ENCODE measurements around the gene NDN.
A peak's percentile ranks its signal among the peaks of the same experiment; 100 is the strongest.
"Not testable (repeated sequence)": the region's sequence is repeated elsewhere in the genome, so short reads cannot be mapped to it uniquely, and the experiment has no call there.

Gene NDN, protein sequence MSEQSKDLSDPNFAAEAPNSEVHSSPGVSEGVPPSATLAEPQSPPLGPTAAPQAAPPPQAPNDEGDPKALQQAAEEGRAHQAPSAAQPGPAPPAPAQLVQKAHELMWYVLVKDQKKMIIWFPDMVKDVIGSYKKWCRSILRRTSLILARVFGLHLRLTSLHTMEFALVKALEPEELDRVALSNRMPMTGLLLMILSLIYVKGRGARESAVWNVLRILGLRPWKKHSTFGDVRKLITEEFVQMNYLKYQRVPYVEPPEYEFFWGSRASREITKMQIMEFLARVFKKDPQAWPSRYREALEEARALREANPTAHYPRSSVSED

GRCh38 chr15:23687143-23687470 is at the start of gene NDN:
Gene NDN (minus strand): TSS chr15:23687305. CDS start chr15:23687217, 88 bp downstream.
- no peak for DNase-seq

- DNase-seq = no peak
Measured at GRCh38 chr15:23736033-23736673, 49.0 kb upstream of the NDN start.

- DNase-seq = no peak
Measured at GRCh38 chr15:23734862-23735261, 47.8 kb upstream of the NDN start.

GRCh38 chr15:23713874-23714656 is 27.0 kb upstream of the NDN start:
- DNase-seq = not testable (repeated sequence)

DNA sequence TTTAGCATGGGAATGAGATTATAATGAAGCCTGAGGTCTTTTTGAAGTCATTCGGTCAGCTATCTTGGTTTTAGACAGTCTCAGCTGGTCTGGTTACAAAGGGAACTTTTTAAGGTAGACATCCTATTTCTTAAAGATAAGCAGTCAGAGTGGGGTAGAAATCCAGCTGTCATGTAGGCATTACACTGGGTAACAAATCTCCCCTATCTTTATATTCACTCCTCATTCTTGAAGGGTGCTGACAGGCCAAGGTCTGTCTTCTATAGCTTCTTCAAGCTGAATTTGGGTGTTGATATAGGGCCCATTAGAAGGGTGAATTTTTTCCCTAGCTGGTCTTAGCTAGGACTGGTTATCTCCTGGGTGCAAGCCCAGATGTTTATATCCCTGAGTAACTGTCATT is 21.2 kb upstream of the NDN start:
- no peak for DNase-seq

DNA sequence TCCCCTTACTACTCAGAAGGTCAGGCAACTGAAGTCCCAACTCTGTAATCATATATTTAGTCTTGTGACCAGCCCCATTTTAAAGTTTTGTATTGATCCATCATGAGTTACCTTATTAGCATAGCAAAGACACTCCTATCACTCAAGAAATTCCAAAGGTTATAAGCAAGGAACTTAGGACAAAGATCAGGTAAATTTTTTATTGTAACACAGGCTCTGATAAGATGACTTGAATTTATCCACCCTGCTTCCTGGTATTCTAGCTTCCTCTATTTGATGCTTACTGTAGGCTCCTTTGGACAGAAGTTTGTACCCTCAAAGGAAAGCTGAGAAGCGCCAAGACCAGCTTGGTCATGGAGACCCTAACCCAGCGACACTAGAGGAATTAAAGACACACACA is 8.2 kb upstream of the NDN start:
- no peak for DNase-seq

DNA sequence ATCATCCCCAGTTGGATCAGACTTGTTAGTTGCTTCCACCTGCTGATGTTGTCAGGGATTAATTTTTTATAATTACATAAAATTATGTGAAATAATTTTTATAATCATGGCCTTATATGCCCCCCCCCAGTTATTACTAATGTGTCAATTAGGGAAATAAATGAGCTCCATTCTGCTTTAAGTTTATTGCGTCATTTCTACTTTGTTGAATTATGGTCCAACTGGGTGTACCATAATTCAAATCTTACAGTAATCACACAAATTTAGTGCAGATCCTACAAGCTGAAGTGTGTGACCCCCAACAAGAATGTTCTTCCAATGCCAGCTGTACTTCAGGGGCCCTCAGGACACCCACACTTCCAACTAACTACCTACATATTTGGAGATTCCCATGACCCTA is 7.5 kb upstream of the NDN start:
- DNase-seq = no peak

DNA sequence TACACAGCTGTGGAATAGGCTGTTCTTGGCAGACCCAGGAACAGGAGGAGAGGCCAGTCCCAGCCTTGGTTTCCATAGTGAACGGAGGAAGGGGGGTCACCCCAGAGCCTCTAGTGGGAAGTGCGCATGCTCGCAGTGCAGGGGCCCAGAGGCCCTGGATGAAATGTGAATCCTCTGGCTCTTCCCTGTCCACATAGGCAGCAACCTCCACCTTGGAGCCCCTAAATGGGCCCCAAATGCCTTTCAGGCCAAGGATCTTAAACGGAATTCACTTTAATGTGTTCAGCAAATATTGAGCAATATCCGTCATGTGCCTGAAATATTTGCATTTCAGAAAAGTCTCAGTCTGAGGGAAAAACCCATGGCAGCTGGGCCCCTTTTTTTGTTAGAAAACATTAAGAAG is 3.3 kb upstream of the NDN start:
- DNase-seq = no peak

GRCh38 chr15:23690015-23690414 is 2.9 kb upstream of the NDN start:
- no peak for DNase-seq

GRCh38 chr15:23686466-23687142 is 501 bp downstream of the NDN start:
- DNase-seq = no peak

- DNase-seq = no peak
Measured at GRCh38 chr15:23671481-23671880, 15.6 kb downstream of the NDN start.

GRCh38 chr15:23670970-23671369 is 16.1 kb downstream of the NDN start:
- DNase-seq = no peak

DNA sequence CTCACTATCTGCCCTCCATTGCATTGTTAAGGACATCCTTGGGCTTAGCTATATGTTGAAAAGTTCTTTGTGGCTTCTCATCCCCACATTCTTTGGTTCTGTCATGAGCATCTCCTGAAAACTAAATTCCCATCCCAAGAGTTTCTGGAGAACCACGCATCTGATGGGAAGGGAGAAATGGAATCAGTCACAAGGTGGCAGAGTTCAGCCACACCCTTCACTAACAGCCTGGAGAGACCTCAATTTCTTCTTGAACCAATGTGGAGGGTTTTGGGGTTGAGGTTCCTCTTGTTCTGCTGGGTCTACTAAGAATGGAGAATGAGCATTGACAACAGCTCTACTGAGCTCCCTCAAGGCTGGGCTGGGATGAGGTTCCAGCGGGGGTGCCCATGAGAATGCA is 23.9 kb downstream of the NDN start:
- DNase-seq = no peak

DNA sequence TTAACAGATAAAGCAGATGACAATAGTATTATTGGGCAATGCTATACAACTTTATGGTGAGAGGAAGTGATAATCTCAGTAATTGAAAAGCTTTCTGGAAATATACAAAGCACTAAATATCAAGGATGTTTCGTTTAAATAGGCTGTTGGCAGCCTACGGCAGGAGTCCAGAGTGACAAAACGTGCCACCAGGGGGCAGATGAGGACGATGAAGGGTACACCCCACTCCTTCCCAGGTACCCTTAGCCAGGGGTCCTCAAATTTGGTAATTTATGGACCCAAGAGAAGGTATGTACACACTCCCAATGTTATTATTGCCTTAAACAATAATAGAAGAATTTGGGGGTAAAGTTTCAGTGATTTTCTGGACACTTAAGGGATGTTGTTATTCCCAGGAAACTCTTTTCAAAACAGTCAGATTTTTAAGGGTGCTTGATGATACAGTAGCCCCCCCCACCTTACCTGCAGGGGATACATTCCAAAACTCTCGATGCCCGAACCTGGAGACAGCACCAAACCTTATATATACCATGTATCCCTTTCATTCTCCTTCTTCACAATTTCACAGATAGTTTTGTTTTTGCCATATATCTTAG is 38.1 kb downstream of the NDN start:
- DNase-seq = no peak

DNA sequence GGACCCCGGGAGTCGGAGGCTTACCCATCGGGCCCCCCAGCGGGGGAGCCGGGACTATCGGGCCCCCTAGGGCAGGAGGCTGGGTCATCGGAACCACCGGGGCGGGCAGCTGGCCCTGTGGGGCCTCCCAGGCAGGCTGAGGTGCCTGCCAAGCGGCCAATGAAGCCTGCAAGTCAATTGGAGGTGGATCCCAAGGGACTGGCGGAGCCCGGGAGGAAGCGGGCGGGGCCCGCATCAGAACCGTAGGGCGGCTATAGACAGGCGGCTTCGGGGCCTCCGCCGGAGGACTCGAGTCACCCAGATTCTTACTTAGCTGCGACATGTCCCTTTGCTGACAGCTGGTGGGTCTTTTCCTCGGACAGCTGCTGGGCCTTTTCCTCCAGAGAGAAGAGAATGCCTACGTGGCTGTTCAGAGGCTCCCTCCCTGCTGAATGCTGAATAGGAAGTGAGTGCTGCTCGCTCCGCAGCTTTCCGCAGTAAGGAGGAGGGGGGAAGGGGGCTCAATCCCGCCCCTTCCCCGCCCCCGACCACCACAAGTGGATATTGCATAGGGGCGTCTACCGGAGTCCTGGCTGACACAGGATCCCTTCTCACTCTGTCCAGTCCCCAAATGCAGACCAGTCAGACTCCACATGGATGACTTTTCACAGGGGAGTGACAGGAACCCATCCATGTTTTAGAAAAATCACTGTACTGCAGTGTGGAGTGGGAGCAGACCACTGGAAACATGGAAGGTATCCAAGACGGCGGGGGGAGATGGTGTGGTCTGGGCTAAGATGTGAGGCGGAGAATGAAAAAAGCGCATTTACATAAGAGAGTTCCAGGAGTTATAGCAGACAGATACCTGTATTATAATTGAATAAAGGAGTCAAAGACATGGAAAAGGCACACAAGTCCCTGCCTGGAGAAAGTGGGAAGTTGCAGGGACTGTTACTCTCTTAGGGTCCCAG is 39.4 kb downstream of the NDN start, which contains the start of gene MAGEL2:
MAGEL2 (minus strand) TSS at position 447 of the 950 bp plus-strand sequence; CDS start at position 322, 125 bp downstream.
- DNase-seq = no peak

DNA sequence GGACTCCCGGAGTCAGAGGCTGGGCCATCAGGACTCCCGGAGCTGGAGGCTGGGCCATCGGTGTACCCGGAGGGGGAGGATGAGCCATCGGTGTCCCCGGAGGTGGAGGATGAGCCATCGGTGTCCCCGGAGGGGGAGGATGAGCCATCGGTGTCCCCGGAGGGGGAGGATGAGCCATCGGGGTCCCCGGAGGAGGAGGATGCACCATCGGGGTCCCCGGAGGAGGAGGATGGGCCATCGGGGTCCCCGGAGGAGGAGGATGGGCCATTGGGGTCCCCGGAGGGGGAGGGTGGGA is 40.2 kb downstream of the NDN start:
- DNase-seq = no peak

- DNase-seq = no peak
Measured at GRCh38 chr15:23646165-23647000, 40.7 kb downstream of the NDN start.

GRCh38 chr15:23645371-23646164 is 41.5 kb downstream of the NDN start:
- DNase-seq = no peak

GRCh38 chr15:23644829-23645228 is 42.3 kb downstream of the NDN start:
- DNase-seq = no peak

DNA sequence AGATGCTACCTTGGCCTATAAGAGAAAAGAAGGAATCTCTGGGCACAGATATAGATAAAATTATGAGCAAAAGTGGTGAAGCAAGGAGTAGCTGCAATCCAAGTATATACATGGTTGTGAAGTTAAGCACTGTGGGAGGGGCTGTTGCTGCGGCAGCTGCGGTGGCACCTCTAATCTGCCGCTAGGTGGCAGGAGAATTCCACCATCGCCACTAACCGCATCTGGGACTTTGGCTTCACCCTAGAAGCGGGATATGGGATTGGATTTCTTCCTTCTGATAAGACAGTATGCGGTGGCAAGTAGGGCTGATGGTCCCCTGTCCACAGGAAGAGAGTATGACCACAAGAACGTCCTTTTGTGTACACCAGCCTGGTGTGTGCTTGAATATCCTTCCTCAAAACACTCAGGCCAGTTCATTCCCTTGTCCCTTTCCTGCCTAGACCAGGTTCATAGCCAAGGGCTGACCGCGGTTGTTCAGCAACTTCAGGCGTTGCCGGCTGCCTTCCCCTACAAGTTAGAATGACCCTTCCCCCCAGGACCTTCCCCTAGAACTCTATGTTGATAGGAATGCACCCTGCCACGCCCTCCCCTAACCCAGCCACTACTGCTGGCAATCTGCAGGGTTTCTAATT is 44.6 kb downstream of the NDN start:
- DNase-seq = peak; percentile 6
